Measurements from ENCODE around the gene CERK.
"Not testable (repeated sequence)": the region's sequence is repeated elsewhere in the genome, so short reads cannot be mapped to it uniquely, and the experiment has no call there.

CERK gene

DNA sequence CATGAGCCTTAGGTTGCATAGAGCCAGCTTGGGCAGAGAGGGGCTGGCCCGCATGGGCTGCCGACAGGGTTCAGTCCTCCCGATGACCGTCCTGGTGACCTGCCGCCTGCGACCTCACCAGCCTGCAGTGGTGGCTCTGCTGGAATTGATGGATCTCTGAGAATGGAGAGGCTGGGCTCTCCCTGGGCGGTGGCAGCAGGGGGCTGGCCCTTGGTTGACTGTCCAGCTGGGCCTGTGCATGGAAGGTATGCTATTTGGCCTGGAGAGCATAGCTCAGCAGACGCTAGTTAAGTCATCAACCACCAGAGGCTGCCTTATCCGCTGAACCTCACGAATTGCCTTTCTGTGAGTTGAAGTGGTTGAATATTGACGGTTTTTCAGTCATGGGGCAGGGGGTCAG, 98.2 kb downstream of the CERK start:
- no peak for DNase-seq (ENCODE audit: low read depth)
- TF ChIP-seq, protein P1, sequence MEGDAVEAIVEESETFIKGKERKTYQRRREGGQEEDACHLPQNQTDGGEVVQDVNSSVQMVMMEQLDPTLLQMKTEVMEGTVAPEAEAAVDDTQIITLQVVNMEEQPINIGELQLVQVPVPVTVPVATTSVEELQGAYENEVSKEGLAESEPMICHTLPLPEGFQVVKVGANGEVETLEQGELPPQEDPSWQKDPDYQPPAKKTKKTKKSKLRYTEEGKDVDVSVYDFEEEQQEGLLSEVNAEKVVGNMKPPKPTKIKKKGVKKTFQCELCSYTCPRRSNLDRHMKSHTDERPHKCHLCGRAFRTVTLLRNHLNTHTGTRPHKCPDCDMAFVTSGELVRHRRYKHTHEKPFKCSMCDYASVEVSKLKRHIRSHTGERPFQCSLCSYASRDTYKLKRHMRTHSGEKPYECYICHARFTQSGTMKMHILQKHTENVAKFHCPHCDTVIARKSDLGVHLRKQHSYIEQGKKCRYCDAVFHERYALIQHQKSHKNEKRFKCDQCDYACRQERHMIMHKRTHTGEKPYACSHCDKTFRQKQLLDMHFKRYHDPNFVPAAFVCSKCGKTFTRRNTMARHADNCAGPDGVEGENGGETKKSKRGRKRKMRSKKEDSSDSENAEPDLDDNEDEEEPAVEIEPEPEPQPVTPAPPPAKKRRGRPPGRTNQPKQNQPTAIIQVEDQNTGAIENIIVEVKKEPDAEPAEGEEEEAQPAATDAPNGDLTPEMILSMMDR (IDR thresholded peaks at IDR 0.05; ENCODE audit: insufficient read depth, low read depth, low read length, missing control alignments), result no peak
- H3K4me3 ChIP-seq (ENCODE audit: low read depth, low read length), result no peak overlapping the region

DNA sequence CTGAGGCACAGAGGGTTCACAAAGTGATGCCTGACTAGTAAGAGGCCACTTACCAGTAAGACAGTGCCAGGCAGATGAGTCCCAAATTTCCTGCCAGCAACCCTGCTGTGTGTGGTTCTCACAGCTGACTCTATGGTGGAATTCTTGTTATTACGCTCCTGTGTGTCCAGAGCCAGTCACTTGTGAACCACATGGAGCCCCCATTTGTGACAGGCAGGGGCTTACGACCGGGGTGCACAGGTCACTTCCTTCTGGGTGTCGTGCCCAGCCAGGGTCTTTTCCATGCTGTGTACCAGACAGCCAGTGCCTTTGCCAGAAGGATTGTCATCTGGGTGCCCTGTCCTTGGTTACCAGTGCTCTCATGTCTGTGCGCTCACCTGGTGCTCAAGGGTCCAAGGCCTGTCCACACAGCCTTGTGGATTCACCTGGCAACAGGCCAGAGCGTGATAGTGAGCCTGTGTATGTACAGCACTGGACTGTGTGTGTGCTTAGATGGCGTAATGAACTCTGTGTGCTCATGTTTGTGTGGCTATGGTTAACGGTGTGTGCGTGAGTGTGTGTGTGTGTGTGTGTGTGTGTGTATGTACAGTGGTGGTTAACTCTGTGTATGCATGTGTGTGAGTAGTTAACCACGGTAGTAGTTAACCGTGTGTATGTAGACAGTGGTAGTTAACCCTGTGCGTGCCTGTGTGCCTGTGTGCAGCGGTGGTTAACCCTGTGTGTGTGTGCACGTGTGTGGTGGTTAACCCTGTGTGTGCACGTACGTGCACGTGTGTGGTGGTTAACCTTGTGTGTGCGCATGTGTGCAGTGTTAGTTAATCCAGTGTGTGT, 99.2 kb downstream of the CERK start:
- DNase-seq (ENCODE audit: low read depth), result no peak
- TF ChIP-seq, protein P1 (IDR thresholded peaks at IDR 0.05; ENCODE audit: insufficient read depth, low read depth, low read length, missing control alignments), result no peak
- H3K4me3 ChIP-seq (ENCODE audit: low read depth, low read length), result no peak overlapping the region

DNA sequence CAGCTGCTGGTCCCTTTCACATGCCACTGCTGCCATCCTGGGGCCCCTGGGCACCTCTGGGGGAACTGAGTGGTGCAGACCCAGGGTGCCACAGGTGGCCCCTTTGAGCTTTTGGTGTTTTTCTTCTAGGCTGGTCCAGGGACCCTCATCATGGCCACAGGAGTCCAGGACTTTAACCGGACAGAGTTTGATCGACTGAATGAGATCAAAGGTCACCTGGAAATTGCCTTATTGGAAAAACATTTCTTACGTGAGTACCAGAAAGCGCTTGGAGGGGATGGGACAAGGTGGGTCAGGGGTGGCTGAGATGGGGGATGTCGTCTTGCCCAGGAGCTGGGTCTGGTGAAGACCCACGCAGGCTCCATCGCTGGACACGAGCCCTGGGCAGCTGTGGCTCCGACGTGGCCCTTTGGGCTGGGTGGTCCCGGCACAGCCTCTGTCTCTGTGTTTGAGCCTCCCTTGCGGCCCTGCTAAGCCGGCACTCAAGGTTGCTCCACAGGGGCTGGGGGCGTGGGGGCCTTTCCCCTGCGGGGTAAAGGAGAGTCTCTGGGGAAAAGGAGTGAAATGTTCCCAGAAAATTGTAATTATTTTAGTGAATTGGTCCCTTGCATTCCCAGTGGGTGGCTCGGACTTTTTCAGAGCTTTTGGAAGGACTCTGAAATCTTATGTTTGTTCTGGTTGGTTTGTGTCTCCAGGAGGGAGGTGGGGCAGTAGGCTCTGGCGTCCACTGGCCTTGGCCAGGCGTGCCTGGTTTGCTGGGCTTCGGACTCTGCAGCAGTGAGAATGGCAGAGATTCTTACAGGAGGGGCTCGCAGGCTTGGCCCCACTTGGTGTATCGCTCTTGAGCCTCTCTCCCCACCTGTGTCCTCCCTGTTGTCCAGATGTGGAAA, 100.1 kb downstream of the CERK start:
- no peak for DNase-seq (ENCODE audit: low read depth)
- no peak overlapping the region for H3K4me3 ChIP-seq (ENCODE audit: low read depth, low read length)
- TF ChIP-seq, protein P1 (IDR thresholded peaks at IDR 0.05; ENCODE audit: insufficient read depth, low read depth, low read length, missing control alignments), result no peak

DNA sequence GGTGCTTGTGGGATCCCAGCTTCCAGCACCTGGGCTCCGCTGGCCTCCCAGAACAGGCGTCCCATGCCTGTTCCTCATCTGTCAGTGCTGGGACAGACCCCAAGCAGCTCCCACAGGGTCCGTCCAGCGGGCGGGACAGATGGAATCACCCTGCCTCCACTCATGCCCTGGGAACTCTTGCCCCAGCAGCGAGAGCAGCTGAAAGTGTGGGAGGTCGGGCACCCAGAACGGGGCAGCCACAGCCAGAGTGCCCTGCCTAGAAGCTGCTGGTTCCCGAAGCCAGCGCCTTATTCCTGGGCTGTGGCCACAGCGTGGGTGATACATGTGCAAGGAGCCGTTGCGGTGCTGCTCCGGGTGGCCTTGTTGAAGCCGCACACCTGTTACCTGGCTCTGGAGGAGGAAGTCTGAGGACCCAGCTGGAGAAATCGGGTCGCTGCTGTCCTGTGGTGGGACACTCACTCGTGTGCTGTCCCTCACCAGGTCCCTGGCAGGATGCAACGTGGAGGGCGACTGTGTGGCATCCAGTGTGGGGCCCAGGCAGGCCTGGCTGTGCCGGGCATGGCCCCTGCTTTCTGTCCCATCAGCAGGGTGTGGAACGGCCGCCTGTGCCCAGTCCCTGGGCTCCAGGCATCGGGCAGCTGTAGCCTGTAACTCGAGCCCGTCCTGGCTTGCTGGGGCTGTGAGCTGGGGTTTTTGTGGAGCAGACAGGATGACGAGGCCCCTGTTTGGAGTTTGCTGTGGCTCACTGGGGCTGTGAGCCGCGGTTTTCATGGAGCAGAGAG, 101.6 kb downstream of the CERK start:
- H3K4me3 ChIP-seq (ENCODE audit: low read depth, low read length), result no peak overlapping the region
- TF ChIP-seq, protein P1 (IDR thresholded peaks at IDR 0.05; ENCODE audit: insufficient read depth, low read depth, low read length, missing control alignments), result no peak
- DNase-seq (ENCODE audit: low read depth), result no peak

DNA sequence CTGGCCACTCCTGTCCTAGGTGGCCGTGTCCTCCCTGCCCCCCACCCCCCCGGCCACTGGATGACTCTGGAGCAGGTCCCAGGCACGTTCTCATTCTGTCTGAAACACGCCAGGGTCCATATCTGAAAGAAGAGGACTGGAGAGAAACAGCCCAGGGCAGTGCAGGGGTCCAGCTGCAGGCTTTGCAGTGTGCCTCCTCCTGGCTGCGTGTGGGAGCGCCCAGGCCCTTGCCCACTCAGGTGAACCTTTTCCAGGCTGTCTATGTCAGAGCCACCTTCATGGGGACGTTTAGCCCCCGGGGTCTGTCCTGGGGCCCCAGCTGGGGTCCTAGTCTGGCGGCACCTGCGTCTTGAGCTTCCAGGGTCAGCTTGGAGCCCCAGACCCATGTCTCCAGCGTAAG, 102.3 kb downstream of the CERK start:
- no peak overlapping the region for H3K4me3 ChIP-seq (ENCODE audit: low read depth, low read length)
- no peak for DNase-seq (ENCODE audit: low read depth)
- TF ChIP-seq, protein P1 (IDR thresholded peaks at IDR 0.05; ENCODE audit: insufficient read depth, low read depth, low read length, missing control alignments), result no peak

DNA sequence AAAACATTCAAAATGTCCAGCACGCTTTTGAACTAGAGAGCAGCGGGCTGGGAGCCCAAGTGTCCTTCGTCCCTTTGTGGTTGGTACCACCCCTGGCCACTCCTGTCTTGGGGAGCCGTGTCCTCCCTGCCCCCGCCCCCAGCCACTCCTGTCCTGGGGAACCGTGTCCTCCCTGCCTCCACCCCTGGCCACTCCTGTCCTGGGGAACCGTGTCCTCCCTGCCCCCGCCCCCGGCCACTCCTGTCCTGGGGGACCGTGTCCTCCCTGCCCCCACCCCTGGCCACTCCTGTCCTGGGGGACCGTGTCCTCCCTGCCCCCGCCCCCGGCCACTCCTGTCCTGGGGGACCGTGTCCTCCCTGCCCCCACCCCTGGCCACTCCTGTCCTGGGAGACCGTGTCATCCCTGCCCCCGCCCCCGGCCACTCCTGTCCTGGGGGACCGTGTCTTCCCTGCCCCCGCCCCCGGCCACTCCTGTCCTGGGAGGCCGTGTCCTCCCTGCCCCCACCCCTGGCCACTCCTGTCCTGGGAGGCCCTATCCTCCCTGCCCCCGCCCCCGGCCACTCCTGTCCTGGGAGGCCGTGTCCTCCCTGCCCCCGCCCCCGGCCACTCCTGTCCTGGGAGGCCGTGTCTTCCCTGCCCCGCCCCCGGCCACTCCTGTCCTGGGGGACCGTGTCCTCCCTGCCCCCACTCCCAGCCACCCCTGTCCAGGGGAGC, 102.9 kb downstream of the CERK start:
- not testable (repeated sequence) for DNase-seq (ENCODE audit: low read depth); H3K4me3 ChIP-seq (ENCODE audit: low read depth, low read length)
